Endothelial cell (in vitro differentiated cells): ENCODE data around the gene POLD3. TPM values are rescaled to one million over a fixed set of nuclear protein-coding genes. Genes with fewer than 3 reads are reported as not detected.
A peak's percentile ranks its signal among the peaks of the same experiment; 100 is the strongest.

ENCODE experiments used
- DNase-seq: peaks from one replicate; pipeline ENCODE4 v3.0.0; 2021; ENCODE audit warnings: low spot score
- H3K27ac Mint-ChIP-seq: one replicate; pipeline ENCODE4 v1.8.0; 2021; ENCODE audit warnings: mixed read lengths, inconsistent platforms; ENCODE audit not compliant: unreplicated experiment
- H3K27me3 Mint-ChIP-seq: one replicate; pipeline ENCODE4 v1.8.0; 2021; ENCODE audit warnings: mild to moderate bottlenecking, moderate library complexity, mixed read lengths, inconsistent platforms; ENCODE audit not compliant: unreplicated experiment
- H3K36me3 Mint-ChIP-seq: one replicate; pipeline ENCODE4 v1.8.0; 2021; ENCODE audit warnings: mild to moderate bottlenecking, low read depth, mixed read lengths, inconsistent platforms; ENCODE audit not compliant: unreplicated experiment
- H3K4me1 Mint-ChIP-seq: one replicate; pipeline ENCODE4 v1.8.0; 2021; ENCODE audit warnings: mild to moderate bottlenecking, mixed read lengths, inconsistent platforms; ENCODE audit not compliant: unreplicated experiment
- H3K4me3 Mint-ChIP-seq: one replicate; pipeline ENCODE4 v1.8.0; 2021; ENCODE audit warnings: mild to moderate bottlenecking, mixed read lengths, inconsistent platforms; ENCODE audit not compliant: unreplicated experiment
- H3K9me3 Mint-ChIP-seq: one replicate; pipeline ENCODE4 v1.8.0; 2021; ENCODE audit warnings: mixed read lengths, inconsistent platforms; ENCODE audit not compliant: unreplicated experiment
- total RNA-seq: library from RNA; stranded (reverse); fragmentation: NEBNext Ultra II Directional; extraction: Animal tissue kit (Norgen Biotek cat#: 25700); gene quantifications from one replicate; pipeline ENCODE4 v1.2.1, GENCODE V29; 2021; ENCODE audit not compliant: unreplicated experiment
- TF ChIP-seq, protein P1 (sequence below): fragments of 200-600 bp; sonication (generic); IDR thresholded peaks from one replicate; pipeline ENCODE4 v1.5.0; 2021; ENCODE audit warnings: antibody characterized with exemption; ENCODE audit not compliant: unreplicated experiment

POLD3 gene
- total RNA-seq, 1 donor from 2014 or later: 16.0 TPM

DNA sequence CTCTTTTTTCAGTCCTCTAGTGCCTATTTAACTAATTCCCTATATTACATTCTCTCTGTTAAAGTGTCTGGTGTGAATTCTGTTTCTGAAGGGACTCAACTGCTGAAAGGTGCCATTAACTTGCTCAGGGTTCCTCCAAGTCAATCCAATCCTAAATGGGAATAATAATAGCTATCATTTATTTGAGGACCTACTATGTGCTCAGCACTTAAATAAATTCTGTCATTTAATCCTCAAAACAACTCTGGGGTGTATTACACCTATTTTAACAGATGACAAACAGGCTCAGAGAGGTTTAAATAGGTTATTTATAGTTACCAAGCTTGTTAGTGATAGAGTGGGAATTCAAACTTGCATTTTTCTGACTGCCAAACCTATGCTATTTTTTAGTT lies 40.6 kb upstream of the POLD3 start:
- no peak overlapping the region for H3K4me3 Mint-ChIP-seq
- H3K36me3 Mint-ChIP-seq: no peaks in the 10 kb centered on the region
- H3K27me3 Mint-ChIP-seq: no peaks in the 10 kb centered on the region
- peaks cover 13% of the 10 kb centered on the region for H3K4me1 Mint-ChIP-seq
- TF ChIP-seq, protein P1, sequence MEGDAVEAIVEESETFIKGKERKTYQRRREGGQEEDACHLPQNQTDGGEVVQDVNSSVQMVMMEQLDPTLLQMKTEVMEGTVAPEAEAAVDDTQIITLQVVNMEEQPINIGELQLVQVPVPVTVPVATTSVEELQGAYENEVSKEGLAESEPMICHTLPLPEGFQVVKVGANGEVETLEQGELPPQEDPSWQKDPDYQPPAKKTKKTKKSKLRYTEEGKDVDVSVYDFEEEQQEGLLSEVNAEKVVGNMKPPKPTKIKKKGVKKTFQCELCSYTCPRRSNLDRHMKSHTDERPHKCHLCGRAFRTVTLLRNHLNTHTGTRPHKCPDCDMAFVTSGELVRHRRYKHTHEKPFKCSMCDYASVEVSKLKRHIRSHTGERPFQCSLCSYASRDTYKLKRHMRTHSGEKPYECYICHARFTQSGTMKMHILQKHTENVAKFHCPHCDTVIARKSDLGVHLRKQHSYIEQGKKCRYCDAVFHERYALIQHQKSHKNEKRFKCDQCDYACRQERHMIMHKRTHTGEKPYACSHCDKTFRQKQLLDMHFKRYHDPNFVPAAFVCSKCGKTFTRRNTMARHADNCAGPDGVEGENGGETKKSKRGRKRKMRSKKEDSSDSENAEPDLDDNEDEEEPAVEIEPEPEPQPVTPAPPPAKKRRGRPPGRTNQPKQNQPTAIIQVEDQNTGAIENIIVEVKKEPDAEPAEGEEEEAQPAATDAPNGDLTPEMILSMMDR: no peak
- no peaks in the 10 kb centered on the region for H3K9me3 Mint-ChIP-seq
- H3K27ac Mint-ChIP-seq: no peak overlapping the region
- DNase-seq: no peak

DNA sequence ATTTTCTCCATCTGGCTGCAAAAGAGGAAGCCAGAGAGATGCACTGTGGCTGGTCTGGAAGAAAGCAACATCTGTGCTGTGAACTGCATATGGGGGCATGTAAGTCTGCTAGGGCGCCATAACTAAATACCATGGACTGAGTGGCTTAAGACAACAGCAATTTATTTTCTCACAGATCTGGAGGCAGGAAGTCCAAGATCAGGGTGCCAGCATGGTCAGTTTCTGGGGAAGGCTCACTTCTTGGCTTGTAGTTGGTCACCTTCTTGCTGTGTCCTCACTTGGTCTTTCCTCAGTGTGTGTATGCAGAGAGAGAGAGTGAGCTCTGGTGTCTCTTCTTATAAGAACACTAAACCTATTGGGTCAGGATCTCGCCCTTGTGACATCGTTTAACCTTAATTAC lies 34.9 kb upstream of the POLD3 start:
- H3K27ac Mint-ChIP-seq: no peak overlapping the region
- no peaks in the 10 kb centered on the region for H3K36me3 Mint-ChIP-seq
- peaks cover 10% of the 10 kb centered on the region for H3K9me3 Mint-ChIP-seq
- peaks cover 2% of the 10 kb centered on the region for H3K27me3 Mint-ChIP-seq
- no peak overlapping the region for H3K4me3 Mint-ChIP-seq
- DNase-seq: no peak
- TF ChIP-seq, protein P1: no peak
- peaks cover 23% of the 10 kb centered on the region for H3K4me1 Mint-ChIP-seq

DNA sequence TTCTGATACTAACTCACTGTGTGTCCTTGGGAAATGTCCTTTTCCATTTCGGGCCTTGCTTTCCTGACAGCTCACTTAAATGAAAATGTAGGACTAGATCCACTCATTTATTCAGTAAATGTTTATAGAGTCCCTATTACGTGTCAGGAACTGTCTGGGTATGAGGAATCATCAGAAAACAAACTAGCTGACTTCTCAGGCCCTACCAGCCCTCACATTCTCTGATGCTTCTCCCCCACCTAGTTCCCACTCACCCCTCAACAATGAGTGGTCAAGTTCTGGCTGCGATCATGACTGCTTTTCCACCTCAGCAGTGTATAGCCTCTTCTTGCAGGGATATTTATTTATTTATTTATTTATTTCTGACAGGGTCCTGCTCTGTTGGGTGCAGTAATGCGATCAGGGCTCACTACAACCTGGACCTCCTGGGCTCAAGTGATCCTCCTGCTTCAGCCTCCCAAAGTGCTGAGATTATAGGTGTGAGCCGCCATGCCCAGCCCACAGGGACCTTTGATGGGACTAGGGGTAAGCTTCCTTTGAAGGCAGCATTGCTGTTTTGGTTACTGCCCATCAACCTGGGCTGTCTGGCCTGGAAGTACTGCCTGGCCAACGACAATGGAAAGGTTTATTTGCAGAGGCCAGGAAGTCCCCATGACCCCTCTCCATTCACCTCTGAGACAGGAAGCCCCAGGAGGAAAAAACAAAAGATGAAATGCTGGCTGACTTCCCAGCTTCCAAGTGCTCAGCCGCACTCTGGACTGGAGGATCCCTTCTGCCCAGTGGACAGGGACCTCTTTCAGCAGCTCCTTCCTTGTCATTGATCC lies 33.1 kb upstream of the POLD3 start:
- TF ChIP-seq, protein P1: no peak
- Mint-ChIP-seq H3K4me3 (no peak overlapping the region), H3K4me1 (peaks cover 24% of the 10 kb centered on the region), H3K36me3 (no peaks in the 10 kb centered on the region), H3K9me3 (peaks cover 10% of the 10 kb centered on the region), H3K27me3 (peaks cover 2% of the 10 kb centered on the region), H3K27ac (peak overlapping the region; percentile 64)
- peak; percentile 16 for DNase-seq

DNA sequence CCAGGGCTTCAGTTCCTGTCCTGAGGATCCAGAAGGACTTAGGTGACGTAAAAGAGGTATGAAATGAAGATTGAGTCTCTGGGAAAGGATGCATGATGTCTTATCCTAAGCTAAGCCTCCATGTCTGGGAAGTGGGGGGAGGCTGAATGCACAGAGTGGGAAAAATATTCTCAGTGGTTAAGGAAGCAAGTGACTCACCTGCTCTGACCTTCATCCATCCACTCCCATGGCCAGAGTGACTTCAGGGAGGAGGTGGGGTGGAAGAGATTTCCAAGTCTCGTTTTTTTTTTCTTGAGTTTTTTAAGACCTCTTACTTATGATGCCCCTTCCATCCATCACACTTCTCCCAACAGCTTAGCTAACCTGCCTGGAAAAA lies 32.5 kb upstream of the POLD3 start:
- TF ChIP-seq, protein P1: no peak
- Mint-ChIP-seq H3K27ac (peak overlapping the region; percentile 64), H3K9me3 (peaks cover 10% of the 10 kb centered on the region), H3K4me3 (no peak overlapping the region), H3K27me3 (peaks cover 2% of the 10 kb centered on the region), H3K4me1 (peaks cover 23% of the 10 kb centered on the region), H3K36me3 (no peaks in the 10 kb centered on the region)
- no peak for DNase-seq
